Fibroblast of lung (primary cell): ENCODE data around the gene CST11.

Experiments used
- CTCF ChIP-seq, 2 donors: IDR thresholded peaks in 1 of 2; conservative IDR thresholded peaks in 1 of 2; 1 replicate in 1 of 2; 2 replicates in 1 of 2; pipeline ENCODE4 v1.5.1; 2011 to 2012; ENCODE audit warnings: low read length in 2 of 2, control low read depth in 1 of 2, inconsistent platforms in 1 of 2, low read depth in 1 of 2, mild to moderate bottlenecking in 1 of 2
- EZH2 ChIP-seq: IDR thresholded peaks from 2 replicates; pipeline ENCODE4 v1.5.1; 2012; ENCODE audit warnings: low read length, control low read depth, mild to moderate bottlenecking; ENCODE audit errors: missing control alignments

GRCh38 chr20:23452776-23453175 is at the start of gene CST11:
- TF ChIP-seq CTCF (conservative IDR thresholded peaks at IDR 0.05 in 1 of 2, IDR thresholded peaks at IDR 0.05 in 1 of 2; ENCODE audit: low read depth in 1 of 2, low read length in 2 of 2) (no peak), EZH2 (no peak)
